Measurements from ENCODE around the gene CHD1L. TPM values are rescaled to one million over a fixed set of nuclear protein-coding genes. Genes with fewer than 3 reads are reported as not detected.

CHD1L gene
- total RNA-seq, 1 experiment from 2014 or later, result 64.2 TPM

DNA sequence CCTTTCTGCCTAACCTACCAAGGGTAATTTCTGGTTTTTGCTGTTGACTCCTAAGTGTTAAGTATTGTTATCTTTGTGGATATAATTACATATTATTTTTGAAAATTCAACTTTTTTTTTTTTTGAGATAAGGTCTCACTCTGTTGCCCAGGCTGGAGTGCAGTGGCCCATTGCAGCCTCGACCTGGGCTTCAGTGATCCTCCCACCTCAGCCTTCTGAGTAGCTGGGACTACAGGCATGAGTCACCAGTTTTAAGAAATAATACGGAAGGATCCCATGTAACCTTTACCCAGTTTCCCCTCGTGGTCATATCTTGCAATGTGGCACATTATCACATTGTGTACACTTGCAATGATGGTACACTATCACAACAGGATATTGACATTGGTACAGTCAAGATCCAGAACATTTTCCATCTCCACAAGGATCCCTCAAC lies 3.1 kb downstream of the CHD1L start:
- no peak overlapping the region for H2AK5ac ChIP-seq (ENCODE audit: insufficient read length, low read length)

More for the DNA sequence above, 3.1 kb downstream of the CHD1L start:
- no peak overlapping the region for H3K23ac ChIP-seq (ENCODE audit: insufficient read length, low read depth, low read length)
- H3T11ph ChIP-seq (ENCODE audit: low read length), result no peak overlapping the region
- Mint-ChIP-seq H3K4me3 (no peak overlapping the region), H3K9me3 (no peaks in the 10 kb centered on the region), H3K36me3 (ENCODE audit: insufficient read depth in 1 of 3, low read depth in 3 of 3) (peaks cover 0 to 9% (median 1%) of the 10 kb centered on the region in 3 experiments; a peak in 2 of 7 replicates), H3K27me3 (ENCODE audit: low read depth) (no peaks in the 10 kb centered on the region), H3K4me1 (peaks cover 52 to 53% of the 10 kb centered on the region in 2 experiments), H3K27ac (no peak overlapping the region)
- no peak for DNase-seq
- H4K91ac ChIP-seq (ENCODE audit: insufficient read length, low read depth, low read length), result no peak overlapping the region
- H3K79me1 ChIP-seq (ENCODE audit: insufficient read depth, low read depth, low read length, poor library complexity, severe bottlenecking), result peaks cover 4% of the 10 kb centered on the region
- H3K4me2 ChIP-seq (ENCODE audit: insufficient read depth, insufficient read length, low read length), result no peak overlapping the region
- TF ChIP-seq, protein P1, sequence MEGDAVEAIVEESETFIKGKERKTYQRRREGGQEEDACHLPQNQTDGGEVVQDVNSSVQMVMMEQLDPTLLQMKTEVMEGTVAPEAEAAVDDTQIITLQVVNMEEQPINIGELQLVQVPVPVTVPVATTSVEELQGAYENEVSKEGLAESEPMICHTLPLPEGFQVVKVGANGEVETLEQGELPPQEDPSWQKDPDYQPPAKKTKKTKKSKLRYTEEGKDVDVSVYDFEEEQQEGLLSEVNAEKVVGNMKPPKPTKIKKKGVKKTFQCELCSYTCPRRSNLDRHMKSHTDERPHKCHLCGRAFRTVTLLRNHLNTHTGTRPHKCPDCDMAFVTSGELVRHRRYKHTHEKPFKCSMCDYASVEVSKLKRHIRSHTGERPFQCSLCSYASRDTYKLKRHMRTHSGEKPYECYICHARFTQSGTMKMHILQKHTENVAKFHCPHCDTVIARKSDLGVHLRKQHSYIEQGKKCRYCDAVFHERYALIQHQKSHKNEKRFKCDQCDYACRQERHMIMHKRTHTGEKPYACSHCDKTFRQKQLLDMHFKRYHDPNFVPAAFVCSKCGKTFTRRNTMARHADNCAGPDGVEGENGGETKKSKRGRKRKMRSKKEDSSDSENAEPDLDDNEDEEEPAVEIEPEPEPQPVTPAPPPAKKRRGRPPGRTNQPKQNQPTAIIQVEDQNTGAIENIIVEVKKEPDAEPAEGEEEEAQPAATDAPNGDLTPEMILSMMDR (conservative IDR thresholded peaks at IDR 0.05), result no peak
- H2BK20ac ChIP-seq (ENCODE audit: low read depth, low read length, poor library complexity, severe bottlenecking), result no peak overlapping the region
- H2AFZ ChIP-seq (ENCODE audit: low read length), result no peak overlapping the region
- H3K9me3 ChIP-seq (ENCODE audit: control insufficient read depth, low read depth, low read length), result no peaks in the 10 kb centered on the region
- H3K27ac ChIP-seq (ENCODE audit: insufficient read length, low read depth, low read length), result no peak overlapping the region
- H3K23me2 ChIP-seq (ENCODE audit: insufficient read length, low read depth, low read length, poor library complexity, severe bottlenecking), result peaks cover 4% of the 10 kb centered on the region
- no peak overlapping the region for H2BK12ac ChIP-seq (ENCODE audit: insufficient read length, low read depth, low read length)
- no peak overlapping the region for H3K14ac ChIP-seq (ENCODE audit: insufficient read depth, low read length)
- no peaks in the 10 kb centered on the region for H3K27me3 ChIP-seq (ENCODE audit: insufficient read depth, low read length)
- H2BK120ac ChIP-seq (ENCODE audit: low read depth, low read length, poor library complexity, severe bottlenecking), result no peak overlapping the region
- H3K56ac ChIP-seq (ENCODE audit: insufficient read length, low read depth, low read length), result no peak overlapping the region
- peaks cover 3% of the 10 kb centered on the region for H4K20me1 ChIP-seq (ENCODE audit: control insufficient read depth, insufficient read depth, insufficient read length)
- H3K18ac ChIP-seq (ENCODE audit: insufficient read length, low read depth, low read length), result no peak overlapping the region
- peaks cover 24% of the 10 kb centered on the region; the same call in 1 of the 2 replicates for H3K79me2 ChIP-seq (ENCODE audit: insufficient read depth, low read length)
- no peak overlapping the region for H2BK5ac ChIP-seq (ENCODE audit: insufficient read length, low read length)
- H4K8ac ChIP-seq (replicated peaks; ENCODE audit: insufficient read length, low read depth, low read length), result no peak overlapping the region
- no CpG with 5 or more reads among the region's 3 CpGs for WGBS (ENCODE audit: extremely low coverage, insufficient read length, low lambda C conversion rate)
- no peak overlapping the region for H2BK15ac ChIP-seq (ENCODE audit: low read depth, low read length)
- no peak overlapping the region for H3K4ac ChIP-seq (ENCODE audit: low read depth, low read length)
- no peak overlapping the region for H3K9ac ChIP-seq (ENCODE audit: extremely low read depth, insufficient read length, low read length)
- peaks cover 11% of the 10 kb centered on the region for H3K4me1 ChIP-seq (ENCODE audit: insufficient read depth, low read length)
- H4K5ac ChIP-seq (ENCODE audit: insufficient read length, low read depth, low read length), result no peak overlapping the region
